Peyer's patch (tissue), 4 donors: ENCODE data around the gene HACD1.

Experiments used
- POLR2A ChIP-seq, 2 donors: fragments of 450-650 bp; IDR thresholded peaks; one replicate each; pipeline ENCODE4 v1.5.1; 2017; ENCODE audit warnings: antibody characterized with exemption in 2 of 2, mild to moderate bottlenecking in 2 of 2, moderate library complexity in 2 of 2
- TF ChIP-seq, protein P1 (sequence below), 6 experiments: fragments of 450-650 bp in 4 of 6; fragments of 200-600 bp in 2 of 6; sonication (generic) in 1 of 6; IDR thresholded peaks; one replicate each; pipeline ENCODE4 v1.5.1; 2017 to 2019; ENCODE audit warnings: antibody characterized with exemption in 6 of 6, mild to moderate bottlenecking in 3 of 6, moderate library complexity in 1 of 6

GRCh38 chr10:17645621-17646345 lies 28.6 kb upstream of the HACD1 start:
- TF ChIP-seq, protein P1, sequence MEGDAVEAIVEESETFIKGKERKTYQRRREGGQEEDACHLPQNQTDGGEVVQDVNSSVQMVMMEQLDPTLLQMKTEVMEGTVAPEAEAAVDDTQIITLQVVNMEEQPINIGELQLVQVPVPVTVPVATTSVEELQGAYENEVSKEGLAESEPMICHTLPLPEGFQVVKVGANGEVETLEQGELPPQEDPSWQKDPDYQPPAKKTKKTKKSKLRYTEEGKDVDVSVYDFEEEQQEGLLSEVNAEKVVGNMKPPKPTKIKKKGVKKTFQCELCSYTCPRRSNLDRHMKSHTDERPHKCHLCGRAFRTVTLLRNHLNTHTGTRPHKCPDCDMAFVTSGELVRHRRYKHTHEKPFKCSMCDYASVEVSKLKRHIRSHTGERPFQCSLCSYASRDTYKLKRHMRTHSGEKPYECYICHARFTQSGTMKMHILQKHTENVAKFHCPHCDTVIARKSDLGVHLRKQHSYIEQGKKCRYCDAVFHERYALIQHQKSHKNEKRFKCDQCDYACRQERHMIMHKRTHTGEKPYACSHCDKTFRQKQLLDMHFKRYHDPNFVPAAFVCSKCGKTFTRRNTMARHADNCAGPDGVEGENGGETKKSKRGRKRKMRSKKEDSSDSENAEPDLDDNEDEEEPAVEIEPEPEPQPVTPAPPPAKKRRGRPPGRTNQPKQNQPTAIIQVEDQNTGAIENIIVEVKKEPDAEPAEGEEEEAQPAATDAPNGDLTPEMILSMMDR (IDR thresholded peaks at IDR 0.05), result no peak
- TF ChIP-seq POLR2A (IDR thresholded peaks at IDR 0.05), result no peak
